Stimulated activated memory B cell treated with anti-CD40 and anti-IgM and Interleukin-4, amounts not matched to agents 10 μg/mL and 1 μg/mL and 100 μg/mL, for 72 hours (primary cell): Measurements from ENCODE around the gene NRTN.

ENCODE experiments used
- ATAC-seq: fragments of 150-1000 bp; cut with Tn5 transposase; 2 replicates; pipeline ENCODE4 v1.10.0; 2021
- H3K27ac Mint-ChIP-seq: one replicate; pipeline ENCODE4 v1.8.0; 2022; ENCODE audit warnings: mild to moderate bottlenecking, mixed read lengths
- H3K27me3 Mint-ChIP-seq: one replicate; pipeline ENCODE4 v1.8.0; 2022; ENCODE audit warnings: mixed read lengths
- H3K36me3 Mint-ChIP-seq: one replicate; pipeline ENCODE4 v1.8.0; 2022; ENCODE audit warnings: mixed read lengths
- H3K4me1 Mint-ChIP-seq: one replicate; pipeline ENCODE4 v1.8.0; 2022; ENCODE audit warnings: mixed read lengths
- H3K4me3 Mint-ChIP-seq: one replicate; pipeline ENCODE4 v1.8.0; 2022; ENCODE audit warnings: mild to moderate bottlenecking, moderate library complexity, mixed read lengths
- H3K9me3 Mint-ChIP-seq: one replicate; pipeline ENCODE4 v1.8.0; 2022; ENCODE audit warnings: mixed read lengths

The NRTN gene

GRCh38 chr19:5801796-5802619, 2.9 kb upstream of the NRTN start:
- no peak for ATAC-seq
- Mint-ChIP-seq H3K36me3 (no peaks in the 10 kb centered on the region), H3K27me3 (peaks cover 74% of the 10 kb centered on the region), H3K4me3 (no peak overlapping the region), H3K4me1 (peaks cover 25% of the 10 kb centered on the region), H3K27ac (no peak overlapping the region), H3K9me3 (peaks cover 2% of the 10 kb centered on the region)

DNA sequence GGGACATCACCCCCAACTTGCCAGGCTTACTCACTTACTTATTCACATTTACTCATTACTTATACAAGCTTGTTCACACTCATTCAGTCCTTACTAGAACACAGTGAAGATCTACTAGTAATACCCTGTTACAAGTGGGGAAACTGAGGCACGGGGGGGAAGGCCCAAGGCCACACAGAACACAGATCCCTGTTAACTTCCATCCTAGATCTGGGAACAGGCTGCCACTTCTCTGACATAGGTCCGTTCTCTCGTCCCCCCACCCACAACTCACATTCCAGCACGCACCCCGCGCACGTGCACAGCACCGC, 1.5 kb upstream of the NRTN start:
- Mint-ChIP-seq H3K27ac (peak overlapping the region; percentile 19), H3K4me1 (peaks cover 25% of the 10 kb centered on the region), H3K27me3 (peaks cover 64% of the 10 kb centered on the region)

GRCh38 chr19:5803752-5804515, 933 bp upstream of the NRTN start:
- peaks cover 59% of the 10 kb centered on the region for H3K27me3 Mint-ChIP-seq
- peaks cover 25% of the 10 kb centered on the region for H3K4me1 Mint-ChIP-seq
- peaks cover 2% of the 10 kb centered on the region for H3K9me3 Mint-ChIP-seq
- H3K27ac Mint-ChIP-seq, result peak overlapping the region; percentile 19
- H3K4me3 Mint-ChIP-seq, result peak overlapping the region; percentile 59
- ATAC-seq, result peak; percentile 84
- H3K36me3 Mint-ChIP-seq, result no peaks in the 10 kb centered on the region

More for the DNA sequence above, 1.5 kb upstream of the NRTN start:
- H3K9me3 Mint-ChIP-seq, result peaks cover 2% of the 10 kb centered on the region
- no peak for ATAC-seq
- no peaks in the 10 kb centered on the region for H3K36me3 Mint-ChIP-seq
- H3K4me3 Mint-ChIP-seq, result peak overlapping the region; percentile 45

- Mint-ChIP-seq H3K4me3 (no peak overlapping the region), H3K27me3 (peaks cover 42% of the 10 kb centered on the region), H3K4me1 (peaks cover 25% of the 10 kb centered on the region), H3K36me3 (no peaks in the 10 kb centered on the region), H3K27ac (no peak overlapping the region), H3K9me3 (peaks cover 2% of the 10 kb centered on the region)
- ATAC-seq, result peak; percentile 3
Observed at GRCh38 chr19:5805462-5806132, 730 bp downstream of the NRTN start.

GRCh38 chr19:5806133-5806489, 1.2 kb downstream of the NRTN start:
- H3K36me3 Mint-ChIP-seq, result no peaks in the 10 kb centered on the region
- H3K9me3 Mint-ChIP-seq, result peaks cover 2% of the 10 kb centered on the region
- H3K27ac Mint-ChIP-seq, result no peak overlapping the region
- no peak for ATAC-seq
- peaks cover 37% of the 10 kb centered on the region for H3K27me3 Mint-ChIP-seq
- H3K4me1 Mint-ChIP-seq, result peaks cover 25% of the 10 kb centered on the region
- H3K4me3 Mint-ChIP-seq, result no peak overlapping the region

- no peak for ATAC-seq
- Mint-ChIP-seq H3K4me3 (no peak overlapping the region), H3K27ac (no peak overlapping the region), H3K9me3 (peaks cover 2% of the 10 kb centered on the region), H3K27me3 (peaks cover 29% of the 10 kb centered on the region), H3K36me3 (no peaks in the 10 kb centered on the region), H3K4me1 (peaks cover 22% of the 10 kb centered on the region)
Observed at GRCh38 chr19:5806905-5807304, 2.0 kb downstream of the NRTN start.

DNA sequence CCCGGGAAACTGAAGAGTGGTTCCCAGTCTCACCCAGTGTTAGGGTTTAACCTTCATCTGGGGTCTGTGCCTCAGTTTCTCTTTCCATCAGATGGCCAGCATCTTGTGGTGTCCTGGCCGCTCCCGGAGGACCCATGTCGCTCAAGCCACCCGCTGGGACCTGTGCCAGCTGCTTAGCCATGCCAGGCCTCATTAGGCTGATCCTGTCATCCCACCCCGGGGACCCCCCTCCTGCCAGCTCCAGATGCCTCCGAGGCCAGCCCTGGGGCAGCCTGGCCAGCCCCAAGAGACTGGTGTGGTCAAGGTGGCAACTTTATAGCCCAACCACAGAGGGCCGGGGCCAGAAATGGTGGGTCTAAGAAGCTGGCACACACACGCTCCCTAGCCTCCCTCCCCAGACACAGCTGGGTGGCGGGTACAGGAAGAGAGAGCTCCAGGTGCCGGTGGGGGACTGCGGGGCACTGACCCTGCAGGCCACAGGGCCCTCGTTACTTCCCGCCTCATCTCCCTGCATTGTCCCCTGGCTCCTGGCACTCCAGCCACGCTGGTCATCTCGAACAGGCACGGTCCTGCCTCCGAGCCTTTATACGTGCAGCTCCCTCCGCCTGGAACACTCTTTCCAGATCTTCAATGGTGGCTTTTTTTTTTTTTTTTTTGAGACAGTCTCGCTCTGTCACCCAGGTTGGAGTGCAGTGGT, 3.4 kb downstream of the NRTN start:
- H3K4me1 Mint-ChIP-seq, result peaks cover 14% of the 10 kb centered on the region
- H3K27me3 Mint-ChIP-seq, result peaks cover 15% of the 10 kb centered on the region
- ATAC-seq, result no peak
- peaks cover 2% of the 10 kb centered on the region for H3K9me3 Mint-ChIP-seq
- H3K36me3 Mint-ChIP-seq, result no peaks in the 10 kb centered on the region
- H3K4me3 Mint-ChIP-seq, result no peak overlapping the region
- H3K27ac Mint-ChIP-seq, result no peak overlapping the region

DNA sequence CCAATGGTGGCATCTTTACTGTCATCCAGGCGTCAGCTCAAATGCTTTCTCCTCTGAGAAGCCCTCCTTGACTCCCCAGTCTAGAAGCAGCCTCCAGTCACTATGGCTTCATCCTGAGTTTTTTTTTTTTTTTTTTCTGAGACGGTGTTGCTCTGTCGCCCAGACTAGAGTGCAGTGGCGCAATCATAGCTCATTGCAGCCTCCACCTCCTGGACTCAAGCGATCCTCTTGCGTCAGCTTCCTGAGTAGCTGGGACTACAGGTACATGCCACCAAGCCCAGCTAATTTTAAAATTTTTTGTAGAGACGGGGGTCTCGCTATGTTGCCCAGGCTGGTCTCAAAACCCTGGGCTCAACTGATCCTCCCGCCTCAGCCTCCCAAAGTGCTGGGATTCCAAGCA, 4.2 kb downstream of the NRTN start:
- no peak for ATAC-seq
- peaks cover 7% of the 10 kb centered on the region for H3K27me3 Mint-ChIP-seq
- H3K36me3 Mint-ChIP-seq, result no peaks in the 10 kb centered on the region
- H3K27ac Mint-ChIP-seq, result no peak overlapping the region
- H3K4me3 Mint-ChIP-seq, result no peak overlapping the region
- peaks cover 2% of the 10 kb centered on the region for H3K9me3 Mint-ChIP-seq
- peaks cover 6% of the 10 kb centered on the region for H3K4me1 Mint-ChIP-seq

DNA sequence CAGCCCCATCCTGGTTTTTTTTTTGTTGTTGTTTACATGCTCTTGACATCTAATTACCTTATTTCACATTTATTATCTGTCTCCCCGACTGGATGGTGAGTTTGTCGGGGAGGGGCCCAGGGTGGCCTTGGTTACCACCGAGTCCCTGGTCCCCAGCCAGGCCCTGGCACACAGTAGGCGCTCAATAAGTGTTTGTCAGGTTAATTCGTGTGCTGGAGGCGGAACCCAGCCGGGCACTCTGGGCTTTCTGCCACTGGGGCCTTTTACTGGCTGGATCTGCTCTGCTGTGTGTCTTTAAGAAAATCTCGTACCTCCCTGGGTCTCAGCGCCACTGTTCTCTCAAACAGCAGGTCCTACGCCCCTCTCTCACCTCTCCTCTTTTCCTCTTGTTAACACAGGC, 4.6 kb downstream of the NRTN start:
- no peak overlapping the region for H3K27ac Mint-ChIP-seq
- peaks cover 2% of the 10 kb centered on the region for H3K9me3 Mint-ChIP-seq
- H3K36me3 Mint-ChIP-seq, result no peaks in the 10 kb centered on the region
- peaks cover 3% of the 10 kb centered on the region for H3K27me3 Mint-ChIP-seq
- H3K4me1 Mint-ChIP-seq, result peaks cover 2% of the 10 kb centered on the region
- no peak for ATAC-seq
- no peak overlapping the region for H3K4me3 Mint-ChIP-seq

DNA sequence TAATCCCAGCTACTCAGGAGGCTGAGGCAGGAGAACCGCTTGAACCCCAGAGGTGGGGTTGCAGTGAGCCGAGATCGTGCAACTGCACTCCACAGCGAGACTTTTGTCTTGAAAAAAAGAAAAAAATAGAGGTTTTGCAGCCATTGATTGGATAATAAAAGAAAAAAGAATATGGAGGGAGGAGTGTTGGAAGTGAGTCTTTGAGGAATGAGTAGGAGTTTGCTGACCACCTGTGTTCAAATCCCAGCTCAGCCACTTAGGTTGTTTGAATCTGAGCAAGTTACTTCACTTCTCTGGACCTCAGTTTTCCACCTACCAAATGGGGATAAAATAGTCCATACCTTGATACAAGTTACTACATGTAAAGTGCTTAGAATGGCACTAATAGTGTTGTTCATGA, 6.2 kb downstream of the NRTN start:
- H3K36me3 Mint-ChIP-seq, result no peaks in the 10 kb centered on the region
- H3K4me3 Mint-ChIP-seq, result no peak overlapping the region
- H3K9me3 Mint-ChIP-seq, result peaks cover 2% of the 10 kb centered on the region
- no peaks in the 10 kb centered on the region for H3K4me1 Mint-ChIP-seq
- H3K27me3 Mint-ChIP-seq, result peaks cover 4% of the 10 kb centered on the region
- no peak for ATAC-seq
- no peak overlapping the region for H3K27ac Mint-ChIP-seq

DNA sequence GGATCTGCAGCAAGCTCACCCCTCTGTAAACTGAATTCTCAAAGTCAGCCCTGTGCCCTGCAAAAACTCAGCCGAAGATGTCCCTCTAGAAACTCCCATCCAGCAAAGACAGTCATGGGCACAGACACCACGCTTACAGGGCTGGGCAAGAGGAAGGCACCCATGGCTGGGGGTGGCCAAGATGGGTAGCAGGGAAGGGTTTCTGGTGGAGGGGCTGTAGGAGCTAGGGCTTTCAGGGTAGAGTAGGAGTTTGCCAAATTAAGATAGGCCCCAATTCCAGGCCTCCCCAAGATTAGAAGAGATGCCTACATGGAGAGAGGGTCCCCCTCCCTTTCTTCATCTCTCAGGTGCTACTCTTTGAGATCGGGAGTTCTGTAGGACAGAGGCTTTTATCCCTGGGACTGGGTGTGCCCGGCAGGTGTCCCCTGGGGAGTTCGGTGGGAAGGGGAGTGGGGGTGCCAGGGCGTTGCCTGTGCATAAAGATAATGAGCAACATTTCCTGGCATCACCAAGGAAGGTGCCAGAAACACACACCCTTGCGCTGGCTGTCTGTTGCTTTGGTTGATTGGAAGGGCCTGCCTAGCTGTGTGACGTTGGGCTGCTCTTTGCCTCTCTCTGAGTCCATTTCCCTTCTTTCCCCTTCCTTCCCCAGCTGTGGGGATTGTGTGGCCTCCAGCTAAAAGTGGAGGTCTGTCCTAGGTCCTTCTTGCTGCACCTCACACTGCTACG, 9.4 kb downstream of the NRTN start:
- Mint-ChIP-seq H3K36me3 (no peaks in the 10 kb centered on the region), H3K9me3 (peaks cover 2% of the 10 kb centered on the region), H3K27ac (no peak overlapping the region), H3K4me1 (no peaks in the 10 kb centered on the region), H3K27me3 (peaks cover 28% of the 10 kb centered on the region), H3K4me3 (no peak overlapping the region)
- ATAC-seq, result no peak

DNA sequence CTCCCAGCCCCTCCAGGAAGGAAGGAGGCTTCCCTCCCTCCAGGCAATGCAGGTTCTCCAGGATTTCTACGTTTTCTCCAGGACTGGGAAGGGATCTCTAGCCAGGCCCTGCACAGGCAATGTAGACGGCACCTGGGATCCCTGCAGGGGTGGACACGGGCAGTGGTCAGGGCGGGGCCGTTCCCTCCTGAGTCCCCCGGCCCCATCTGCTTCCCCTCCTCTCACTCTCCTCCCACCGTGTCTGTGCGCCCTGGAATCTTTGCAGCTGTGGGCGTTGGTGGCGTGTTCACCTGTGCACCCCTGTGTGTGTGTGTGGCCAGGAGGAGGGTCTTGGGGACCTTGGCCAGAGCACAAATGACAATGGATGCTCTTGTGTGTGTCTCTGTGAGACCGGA, 10.0 kb downstream of the NRTN start:
- Mint-ChIP-seq H3K27me3 (peaks cover 34% of the 10 kb centered on the region), H3K27ac (no peak overlapping the region), H3K4me1 (no peaks in the 10 kb centered on the region), H3K36me3 (no peaks in the 10 kb centered on the region), H3K9me3 (peaks cover 2% of the 10 kb centered on the region), H3K4me3 (no peak overlapping the region)
- no peak for ATAC-seq

- peaks cover 5% of the 10 kb centered on the region for H3K9me3 Mint-ChIP-seq
- ATAC-seq, result no peak
- H3K4me1 Mint-ChIP-seq, result no peaks in the 10 kb centered on the region
- no peak overlapping the region for H3K27ac Mint-ChIP-seq
- H3K36me3 Mint-ChIP-seq, result peaks cover 5% of the 10 kb centered on the region
- no peak overlapping the region for H3K4me3 Mint-ChIP-seq
- H3K27me3 Mint-ChIP-seq, result peaks cover 50% of the 10 kb centered on the region
Observed at GRCh38 chr19:5817218-5817617, 12.4 kb downstream of the NRTN start.

DNA sequence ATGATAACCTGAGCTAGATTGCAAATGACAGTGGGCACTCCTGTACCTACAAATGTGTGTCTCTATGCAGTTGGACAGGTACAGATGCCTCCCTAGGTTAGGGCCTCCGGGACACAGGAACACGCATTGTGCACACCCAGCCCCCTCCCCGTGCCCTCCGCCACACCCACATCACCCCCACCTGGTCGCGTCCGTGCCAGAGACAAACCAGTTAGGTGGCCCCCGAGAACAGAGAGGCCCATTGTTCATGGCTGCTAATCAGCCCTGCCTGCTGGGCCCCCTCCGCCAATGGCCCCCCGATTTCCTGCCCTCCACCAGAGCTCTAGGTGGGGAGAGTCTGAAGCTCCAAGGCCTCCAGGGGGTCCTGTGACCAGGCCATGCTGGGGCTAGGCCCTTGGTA, 13.7 kb downstream of the NRTN start:
- no peak overlapping the region for H3K27ac Mint-ChIP-seq

GRCh38 chr19:5820785-5821184, 15.9 kb downstream of the NRTN start:
- Mint-ChIP-seq H3K27ac (no peak overlapping the region), H3K36me3 (peaks cover 5% of the 10 kb centered on the region), H3K4me3 (no peak overlapping the region), H3K4me1 (no peaks in the 10 kb centered on the region), H3K27me3 (peaks cover 50% of the 10 kb centered on the region), H3K9me3 (peaks cover 5% of the 10 kb centered on the region)
- no peak for ATAC-seq

More for the DNA sequence above, 13.7 kb downstream of the NRTN start:
- H3K36me3 Mint-ChIP-seq, result peaks cover 5% of the 10 kb centered on the region
- H3K4me3 Mint-ChIP-seq, result no peak overlapping the region
- H3K9me3 Mint-ChIP-seq, result peaks cover 5% of the 10 kb centered on the region
- no peaks in the 10 kb centered on the region for H3K4me1 Mint-ChIP-seq
- no peak for ATAC-seq
- H3K27me3 Mint-ChIP-seq, result peaks cover 50% of the 10 kb centered on the region
